ENCODE data around the gene SENP7.
A peak's percentile ranks its signal among the peaks of the same experiment; 100 is the strongest.
"Not testable (repeated sequence)": the region's sequence is repeated elsewhere in the genome, so short reads cannot be mapped to it uniquely, and the experiment has no call there.

Gene SENP7

GRCh38 chr3:101466465-101467309 is 46.3 kb downstream of the SENP7 start:
- peaks cover 4% of the 10 kb centered on the region for H3K4me1 ChIP-seq (ENCODE audit: control insufficient read depth, insufficient read depth, low read length)
- H3K36me3 ChIP-seq (ENCODE audit: control insufficient read depth, insufficient read depth, low read length) = no peaks in the 10 kb centered on the region
- peak overlapping the region; percentile 41 for H3K4me3 ChIP-seq (ENCODE audit: low read length)
- no peaks in the 10 kb centered on the region for H3K27me3 ChIP-seq (ENCODE audit: control insufficient read depth, insufficient read depth, low read length)
- no peak overlapping the region for H3K9ac ChIP-seq (ENCODE audit: low read length)
- peak overlapping the region; percentile 14 for H3K27ac ChIP-seq (ENCODE audit: low read depth, low read length)

- H3K4me1 ChIP-seq (ENCODE audit: control insufficient read depth, insufficient read depth, low read length) = peaks cover 4% of the 10 kb centered on the region
- H3K27me3 ChIP-seq (ENCODE audit: control insufficient read depth, insufficient read depth, low read length) = no peaks in the 10 kb centered on the region
- no peaks in the 10 kb centered on the region for H3K36me3 ChIP-seq (ENCODE audit: control insufficient read depth, insufficient read depth, low read length)
- no peak overlapping the region for H3K27ac ChIP-seq (ENCODE audit: low read depth, low read length)
- H3K4me3 ChIP-seq (ENCODE audit: low read length) = no peak overlapping the region
- H3K9ac ChIP-seq (ENCODE audit: low read length) = no peak overlapping the region
These were observed 48.8 kb downstream of the SENP7 start for GRCh38 chr3:101464235-101464634.

DNA sequence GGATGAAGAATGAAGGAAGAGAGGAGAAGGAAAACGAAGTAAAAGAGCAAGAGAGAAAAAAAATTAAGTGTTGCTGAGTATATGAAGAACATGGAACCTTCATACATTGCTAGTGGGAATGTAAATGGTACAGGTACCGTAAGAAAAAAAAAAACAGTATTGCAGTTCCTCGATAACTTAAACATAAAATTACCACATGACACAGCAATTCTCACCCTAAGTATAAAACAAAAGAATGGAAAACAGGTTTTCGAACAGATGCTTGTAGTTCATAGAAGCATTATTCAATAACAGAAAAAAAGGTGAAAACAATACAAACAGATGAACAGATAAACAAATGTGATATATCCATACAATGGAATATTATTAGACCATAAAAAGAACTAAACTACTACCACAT is 51.6 kb downstream of the SENP7 start:
- no peaks in the 10 kb centered on the region for H3K36me3 ChIP-seq (ENCODE audit: control insufficient read depth, insufficient read depth, low read length)
- H3K4me3 ChIP-seq (ENCODE audit: low read length) = no peak overlapping the region
- H3K4me1 ChIP-seq (ENCODE audit: control insufficient read depth, insufficient read depth, low read length) = no peaks in the 10 kb centered on the region
- no peaks in the 10 kb centered on the region for H3K27me3 ChIP-seq (ENCODE audit: control insufficient read depth, insufficient read depth, low read length)
- H3K9ac ChIP-seq (ENCODE audit: low read length) = no peak overlapping the region
- H3K27ac ChIP-seq (ENCODE audit: low read depth, low read length) = no peak overlapping the region

DNA sequence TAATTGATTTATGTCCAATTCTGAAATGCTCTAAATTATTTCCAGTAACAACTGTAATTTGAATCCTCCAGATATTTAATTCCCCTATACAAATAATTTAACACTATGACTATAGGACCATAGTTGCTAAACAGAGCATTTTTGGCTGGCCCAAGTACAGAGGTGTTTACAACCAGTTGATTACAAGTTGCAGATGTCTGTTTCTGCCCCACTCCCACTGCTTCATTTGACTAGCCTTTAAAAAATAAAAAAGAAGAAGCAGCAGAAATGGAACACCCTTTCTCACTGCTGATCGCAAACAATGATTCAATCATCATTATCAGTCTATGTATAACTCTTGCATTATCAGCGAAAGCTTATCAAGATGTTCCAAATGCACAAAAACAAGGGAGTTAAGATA is 54.6 kb downstream of the SENP7 start:
- Histone ChIP-seq H3K36me3 (ENCODE audit: control insufficient read depth, insufficient read depth, low read length) (no peaks in the 10 kb centered on the region), H3K27ac (ENCODE audit: low read depth, low read length) (no peak overlapping the region), H3K4me1 (ENCODE audit: control insufficient read depth, insufficient read depth, low read length) (no peaks in the 10 kb centered on the region), H3K9ac (ENCODE audit: low read length) (no peak overlapping the region), H3K27me3 (ENCODE audit: control insufficient read depth, insufficient read depth, low read length) (no peaks in the 10 kb centered on the region), H3K4me3 (ENCODE audit: low read length) (no peak overlapping the region)

DNA sequence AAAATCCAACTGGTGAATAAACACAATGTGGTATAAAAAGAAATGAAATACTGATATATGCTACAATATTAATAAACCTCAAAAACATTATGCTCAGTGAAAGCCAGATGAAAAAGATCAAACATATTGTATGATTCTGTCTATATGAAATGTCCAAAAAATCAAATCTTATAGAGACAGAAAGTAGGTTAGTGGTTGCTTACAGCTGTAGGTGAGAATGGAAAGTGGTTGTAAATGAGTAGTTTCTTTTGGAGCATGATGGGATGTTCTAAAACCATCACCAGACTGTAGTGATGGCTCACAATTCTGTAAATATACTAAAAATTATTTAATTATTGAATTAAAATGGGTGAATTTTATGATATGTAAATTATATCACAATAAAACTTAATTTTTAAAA is 58.4 kb downstream of the SENP7 start:
- Histone ChIP-seq H3K4me1 (ENCODE audit: control insufficient read depth, insufficient read depth, low read length) (no peaks in the 10 kb centered on the region), H3K9ac (ENCODE audit: low read length) (no peak overlapping the region), H3K36me3 (ENCODE audit: control insufficient read depth, insufficient read depth, low read length) (no peaks in the 10 kb centered on the region), H3K4me3 (ENCODE audit: low read length) (no peak overlapping the region), H3K27me3 (ENCODE audit: control insufficient read depth, insufficient read depth, low read length) (no peaks in the 10 kb centered on the region), H3K27ac (ENCODE audit: low read depth, low read length) (no peak overlapping the region)

- H3K9ac ChIP-seq (ENCODE audit: low read length) = no peak overlapping the region
- no peaks in the 10 kb centered on the region for H3K36me3 ChIP-seq (ENCODE audit: control insufficient read depth, insufficient read depth, low read length)
- no peaks in the 10 kb centered on the region for H3K27me3 ChIP-seq (ENCODE audit: control insufficient read depth, insufficient read depth, low read length)
- no peak overlapping the region for H3K4me3 ChIP-seq (ENCODE audit: low read length)
- H3K27ac ChIP-seq (ENCODE audit: low read depth, low read length) = no peak overlapping the region
- H3K4me1 ChIP-seq (ENCODE audit: control insufficient read depth, insufficient read depth, low read length) = no peaks in the 10 kb centered on the region
These were observed 59.1 kb downstream of the SENP7 start for GRCh38 chr3:101453961-101454360.

DNA sequence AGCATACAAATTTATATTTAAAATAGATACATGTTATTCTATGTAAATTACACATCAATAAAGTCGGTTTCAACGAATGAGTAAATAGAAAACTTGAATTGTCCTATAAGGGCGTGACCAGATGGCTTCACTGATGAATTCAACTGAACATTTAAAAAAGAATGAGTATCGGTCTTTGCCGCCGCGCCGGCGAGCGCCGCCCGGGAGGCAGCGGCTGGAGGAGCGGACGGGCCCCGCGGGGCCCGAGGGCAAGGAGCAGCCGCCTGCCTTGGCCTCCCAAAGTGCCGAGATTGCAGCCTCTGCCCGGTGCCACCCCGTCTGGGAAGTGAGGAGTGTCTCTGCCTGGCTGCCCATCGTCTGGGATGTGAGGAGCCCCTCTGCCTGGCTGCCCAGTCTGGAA is 74.4 kb downstream of the SENP7 start:
- not testable (repeated sequence) for H3K4me3 ChIP-seq (ENCODE audit: low read length); H3K36me3 ChIP-seq (ENCODE audit: control insufficient read depth, insufficient read depth, low read length); H3K4me1 ChIP-seq (ENCODE audit: control insufficient read depth, insufficient read depth, low read length); H3K9ac ChIP-seq (ENCODE audit: low read length); H3K27ac ChIP-seq (ENCODE audit: low read depth, low read length); H3K27me3 ChIP-seq (ENCODE audit: control insufficient read depth, insufficient read depth, low read length)

- no peaks in the 10 kb centered on the region for H3K4me1 ChIP-seq (ENCODE audit: control insufficient read depth, insufficient read depth, low read length)
- H3K27me3 ChIP-seq (ENCODE audit: control insufficient read depth, insufficient read depth, low read length) = no peaks in the 10 kb centered on the region
- no peak overlapping the region for H3K9ac ChIP-seq (ENCODE audit: low read length)
- H3K27ac ChIP-seq (ENCODE audit: low read depth, low read length) = no peak overlapping the region
- H3K36me3 ChIP-seq (ENCODE audit: control insufficient read depth, insufficient read depth, low read length) = no peaks in the 10 kb centered on the region
- no peak overlapping the region for H3K4me3 ChIP-seq (ENCODE audit: low read length)
These were observed 79.4 kb downstream of the SENP7 start for GRCh38 chr3:101433652-101434051.

DNA sequence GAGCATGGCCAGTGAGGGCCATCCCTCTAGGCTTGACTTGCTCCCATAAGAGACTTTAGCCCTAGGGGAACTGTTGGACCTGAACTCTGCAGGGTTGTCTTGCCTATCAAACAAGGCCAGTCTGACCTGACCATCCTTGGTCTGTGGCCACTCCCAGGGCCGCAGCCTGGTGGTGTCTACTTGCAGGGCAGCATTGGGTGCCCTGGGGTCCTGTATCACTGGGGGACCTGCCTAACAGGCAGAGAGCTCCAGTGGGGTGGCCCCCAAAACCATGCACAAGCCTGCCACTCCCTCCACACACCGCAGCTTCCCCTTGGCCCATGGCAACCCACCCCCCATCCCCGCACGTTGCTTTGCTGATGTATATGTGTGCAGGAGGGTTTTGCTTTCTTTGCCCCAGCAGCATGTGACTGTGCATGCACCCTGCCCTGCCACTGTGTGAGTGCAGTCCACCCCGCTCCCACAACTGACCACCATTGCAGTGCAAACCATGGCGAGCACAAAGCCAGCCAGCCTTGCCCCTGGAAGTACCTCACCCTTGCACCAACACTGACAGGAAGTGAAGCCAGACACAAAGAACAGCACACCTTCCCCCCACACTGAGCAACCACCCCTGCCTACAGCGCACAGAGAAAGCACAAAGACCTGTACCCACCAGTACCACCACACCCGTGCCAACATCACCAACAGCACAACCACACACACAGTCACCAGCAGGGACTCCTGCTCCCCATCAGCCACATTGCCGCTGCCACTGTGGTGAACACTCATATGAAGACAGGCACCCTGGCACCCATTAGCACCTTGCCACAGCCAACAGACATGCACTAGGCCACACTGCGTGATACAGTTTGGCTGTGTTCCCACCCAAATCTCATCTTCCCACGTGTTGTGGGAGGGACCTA is 88.8 kb downstream of the SENP7 start:
- H3K36me3 ChIP-seq (ENCODE audit: control insufficient read depth, insufficient read depth, low read length) = no peaks in the 10 kb centered on the region
- H3K4me3 ChIP-seq (ENCODE audit: low read length) = no peak overlapping the region
- no peaks in the 10 kb centered on the region for H3K4me1 ChIP-seq (ENCODE audit: control insufficient read depth, insufficient read depth, low read length)
- no peak overlapping the region for H3K27ac ChIP-seq (ENCODE audit: low read depth, low read length)
- H3K27me3 ChIP-seq (ENCODE audit: control insufficient read depth, insufficient read depth, low read length) = no peaks in the 10 kb centered on the region
- H3K9ac ChIP-seq (ENCODE audit: low read length) = no peak overlapping the region

DNA sequence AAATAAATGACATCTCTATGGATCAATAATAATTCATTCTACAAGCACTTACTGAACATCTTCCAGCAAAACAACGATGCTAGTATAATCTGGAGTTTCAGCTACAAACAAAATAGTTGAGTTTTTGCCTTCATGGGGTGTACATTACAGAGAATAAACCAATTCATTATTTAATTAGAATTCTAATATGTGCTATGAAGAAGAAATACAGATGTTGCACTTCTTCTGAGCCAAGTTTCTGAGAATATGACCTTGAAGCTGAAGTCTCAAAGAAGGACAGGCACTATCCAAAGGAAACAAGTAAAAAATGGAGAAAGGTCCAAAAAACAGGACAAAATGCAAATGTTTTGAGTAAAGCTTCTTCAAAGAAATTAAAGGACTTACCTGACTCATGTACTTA is 94.2 kb downstream of the SENP7 start:
- Histone ChIP-seq H3K27me3 (ENCODE audit: control insufficient read depth, insufficient read depth, low read length) (no peaks in the 10 kb centered on the region), H3K9ac (ENCODE audit: low read length) (no peak overlapping the region), H3K36me3 (ENCODE audit: control insufficient read depth, insufficient read depth, low read length) (no peaks in the 10 kb centered on the region), H3K4me3 (ENCODE audit: low read length) (no peak overlapping the region), H3K27ac (ENCODE audit: low read depth, low read length) (no peak overlapping the region), H3K4me1 (ENCODE audit: control insufficient read depth, insufficient read depth, low read length) (no peaks in the 10 kb centered on the region)

- H3K36me3 ChIP-seq (ENCODE audit: control insufficient read depth, insufficient read depth, low read length) = no peaks in the 10 kb centered on the region
- H3K27ac ChIP-seq (ENCODE audit: low read depth, low read length) = no peak overlapping the region
- H3K9ac ChIP-seq (ENCODE audit: low read length) = no peak overlapping the region
- no peaks in the 10 kb centered on the region for H3K27me3 ChIP-seq (ENCODE audit: control insufficient read depth, insufficient read depth, low read length)
- no peaks in the 10 kb centered on the region for H3K4me1 ChIP-seq (ENCODE audit: control insufficient read depth, insufficient read depth, low read length)
- H3K4me3 ChIP-seq (ENCODE audit: low read length) = no peak overlapping the region
These were observed 98.9 kb downstream of the SENP7 start for GRCh38 chr3:101414121-101414520.

GRCh38 chr3:101413656-101414055 is 99.4 kb downstream of the SENP7 start:
- Histone ChIP-seq H3K4me1 (ENCODE audit: control insufficient read depth, insufficient read depth, low read length) (no peaks in the 10 kb centered on the region), H3K4me3 (ENCODE audit: low read length) (no peak overlapping the region), H3K9ac (ENCODE audit: low read length) (no peak overlapping the region), H3K27ac (ENCODE audit: low read depth, low read length) (no peak overlapping the region), H3K27me3 (ENCODE audit: control insufficient read depth, insufficient read depth, low read length) (no peaks in the 10 kb centered on the region), H3K36me3 (ENCODE audit: control insufficient read depth, insufficient read depth, low read length) (no peaks in the 10 kb centered on the region)

Data from rectal smooth muscle tissue (tissue), 1 donor.